HepG2 (cell line): ENCODE measurements around the gene ECM1. TPM values are rescaled to one million over a fixed set of nuclear protein-coding genes. Genes with fewer than 3 reads are reported as not detected.

ENCODE experiments used
- ATF6 ChIP-seq: sonication (generic); formaldehyde crosslinking; conservative IDR thresholded peaks from 2 replicates; pipeline ENCODE4 v1.4.0; 2020; ENCODE audit warnings: missing genetic modification reagents
- ATM ChIP-seq: fragments of 450-650 bp; IDR thresholded peaks from 2 replicates; pipeline ENCODE4 v1.7.1; 2017; ENCODE audit warnings: mild to moderate bottlenecking, borderline replicate concordance
- CEBPG ChIP-seq: IDR thresholded peaks from 2 replicates; pipeline ENCODE4 v1.6.1; 2016
- CENPBD1 ChIP-seq: sonication (generic); formaldehyde crosslinking; IDR thresholded peaks from 2 replicates; pipeline ENCODE4 v1.8.0; 2022; ENCODE audit warnings: missing genetic modification reagents, low read depth, mild to moderate bottlenecking, borderline replicate concordance
- CTCF ChIP-seq: sonication (generic); formaldehyde crosslinking; IDR thresholded peaks from 2 replicates; pipeline ENCODE4 v1.5.0; 2020; ENCODE audit warnings: mild to moderate bottlenecking, missing genetic modification reagents, moderate library complexity
- GPBP1L1 ChIP-seq: sonication (generic); formaldehyde crosslinking; IDR thresholded peaks from 2 replicates; pipeline ENCODE4 v1.5.0; 2020; ENCODE audit warnings: mild to moderate bottlenecking, missing genetic modification reagents
- GPN1 ChIP-seq: sonication (generic); formaldehyde crosslinking; IDR thresholded peaks from 2 replicates; pipeline ENCODE4 v1.5.1; 2020; ENCODE audit warnings: missing genetic modification reagents, borderline replicate concordance
- MEF2D ChIP-seq: sonication (generic); formaldehyde crosslinking; IDR thresholded peaks from 2 replicates; pipeline ENCODE4 v1.5.1; 2020; ENCODE audit warnings: mild to moderate bottlenecking, missing genetic modification reagents
- MTERF4 ChIP-seq: sonication (generic); formaldehyde crosslinking; IDR thresholded peaks from 2 replicates; pipeline ENCODE4 v1.8.0; 2023; ENCODE audit warnings: mild to moderate bottlenecking, missing genetic modification reagents
- SMC3 ChIP-seq: IDR thresholded peaks from 2 replicates; pipeline ENCODE4 v1.6.1; 2011; ENCODE audit warnings: low read length, improper control_type of control experiment
- STAG1 ChIP-seq: sonication (generic); formaldehyde crosslinking; IDR thresholded peaks from 2 replicates; pipeline ENCODE4 v1.4.0; 2020; ENCODE audit warnings: missing genetic modification reagents
- TBX2 ChIP-seq: sonication (generic); formaldehyde crosslinking; IDR thresholded peaks from 2 replicates; pipeline ENCODE4 v1.5.0; 2020; ENCODE audit warnings: missing genetic modification reagents, mild to moderate bottlenecking, borderline replicate concordance
- TCF7L2 ChIP-seq: IDR thresholded peaks from 2 replicates; pipeline ENCODE4 v1.6.1; 2011; ENCODE audit warnings: mild to moderate bottlenecking, low read depth, low read length, moderate library complexity
- TFDP1 ChIP-seq: IDR thresholded peaks from 2 replicates; pipeline ENCODE4 v1.6.1; 2016; ENCODE audit warnings: missing compliant biosample characterization, missing genetic modification reagents, borderline replicate concordance
- XRCC5 ChIP-seq: fragments of 200-400 bp; formaldehyde crosslinking; optimal IDR thresholded peaks from 2 replicates; pipeline ENCODE3; 2017; ENCODE audit warnings: mild to moderate bottlenecking, low read length
- YEATS2 ChIP-seq: sonication (generic); formaldehyde crosslinking; IDR thresholded peaks from 2 replicates; pipeline ENCODE4 v1.4.0; 2020; ENCODE audit warnings: missing genetic modification reagents, borderline replicate concordance
- ZNF251 ChIP-seq: sonication (generic); formaldehyde crosslinking; IDR thresholded peaks from 2 replicates; pipeline ENCODE4 v1.9.0; 2021; ENCODE audit warnings: mild to moderate bottlenecking, missing genetic modification reagents
- ZNF280B ChIP-seq: sonication (generic); formaldehyde crosslinking; IDR thresholded peaks from 2 replicates; pipeline ENCODE4 v1.5.0; 2020; ENCODE audit warnings: missing genetic modification reagents, mild to moderate bottlenecking, borderline replicate concordance
- ZNF3 ChIP-seq: IDR thresholded peaks from 2 replicates; pipeline ENCODE4 v1.7.0; 2017; ENCODE audit warnings: inconsistent platforms
- ZNF674 ChIP-seq: sonication (generic); formaldehyde crosslinking; IDR thresholded peaks from 2 replicates; pipeline ENCODE4 v1.5.0; 2020; ENCODE audit warnings: low read depth, mild to moderate bottlenecking, missing genetic modification reagents
- polyA plus RNA-seq, 8 experiments: library from polyadenylated mRNA; depleted of rRNA in 3 of 8; stranded (reverse) in 7 of 8; unstranded in 1 of 8; fragments of >200 nt; fragmentation: Illumina TruSeq in 4 of 8; extraction: Trizol in 4 of 8; gene quantifications; 2 replicates each; pipeline versions ENCODE4 v1.2.1 to v1.2.3, GENCODE V29; 2011 to 2016; ENCODE audit warnings: low read depth in 4 of 8, missing spikeins in 1 of 8, mixed read lengths in 1 of 8; ENCODE audit not compliant: insufficient read depth in 1 of 8
- total RNA-seq, 5 experiments: library from RNA; depleted of rRNA; stranded (reverse); fragments of >200 nt; fragmentation: Illumina TruSeq; extraction: Trizol; gene quantifications; 2 replicates each; pipeline ENCODE4 v1.2.3, GENCODE V29; 2016; ENCODE audit warnings: low read depth in 1 of 5

The ECM1 gene
- total and polyA plus RNA-seq, 2 of the 13 experiments (the other 11 are each of a cell fraction or from before 2014, with no cell fraction given): 0.42 to 1.0 TPM

GRCh38 chr1:150560576-150561253, 52.8 kb downstream of the ECM1 start (continued):
- TF ChIP-seq GPBP1L1 (no peak), TFDP1 (CRISPR knock-in tag) (0 out of 2 replicates have a peak, but pooled peaks have one; percentile 21), ZNF674 (CRISPR knock-in tag) (0 out of 2 replicates have a peak, but pooled peaks have one; percentile 76), GPN1 (no peak), CTCF (CRISPR knock-in tag) (peak; percentile 91), SMC3 (peak; percentile 21; the same call in 1 of the 2 replicates), TBX2 (CRISPR knock-in tag) (peak; percentile 48), MTERF4 (CRISPR knock-in tag) (0 out of 2 replicates have a peak, but pooled peaks have one; percentile 19), ZNF280B (CRISPR knock-in tag) (no peak), ATM (no peak), XRCC5 (peak; percentile 43), ATF6 (CRISPR knock-in tag) (no peak), ZNF251 (CRISPR knock-in tag) (no peak), STAG1 (CRISPR knock-in tag) (peak; percentile 87), MEF2D (0 out of 2 replicates have a peak, but pooled peaks have one; percentile 17), CEBPG (CRISPR knock-in tag) (0 out of 2 replicates have a peak, but pooled peaks have one; percentile 1), TCF7L2 (no peak), CENPBD1 (peak; percentile 49; the same call in 1 of the 2 replicates), ZNF3 (CRISPR knock-in tag) (no peak), YEATS2 (CRISPR knock-in tag) (no peak)
